GM23248 (cell line): ENCODE results near the gene MARK1.

ENCODE experiments used
- EZH2 ChIP-seq: fragments of 200-600 bp; sonication (generic); IDR thresholded peaks from 2 replicates; pipeline ENCODE4 v1.6.1; 2018; ENCODE audit warnings: antibody characterized with exemption, mild to moderate bottlenecking; ENCODE audit not compliant: insufficient read depth, poor library complexity, severe bottlenecking
- EZH2phosphoT487 ChIP-seq: fragments of 200-600 bp; sonication (generic); IDR thresholded peaks from 2 replicates; pipeline ENCODE4 v1.6.1; 2018; ENCODE audit warnings: antibody characterized with exemption, moderate library complexity, mild to moderate bottlenecking, low read depth; ENCODE audit not compliant: insufficient read depth

DNA sequence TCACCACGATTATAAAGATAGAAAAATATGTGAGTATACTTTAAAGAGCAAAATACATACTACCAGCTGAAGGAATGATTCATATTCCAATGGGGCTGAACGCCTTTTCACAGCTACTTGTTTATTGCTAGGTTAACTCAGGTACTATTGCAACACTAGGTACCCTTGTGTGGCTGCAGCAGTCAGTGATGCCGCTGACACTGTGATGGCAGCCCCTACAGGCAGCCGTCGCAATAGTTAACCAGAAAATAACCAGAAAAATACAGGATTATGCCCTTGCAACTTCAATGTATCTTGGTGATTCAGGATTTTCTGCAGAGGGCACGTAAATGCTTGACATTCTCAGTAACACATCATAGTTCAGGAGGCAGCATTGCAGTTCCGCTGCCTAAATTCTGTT is 1.6 kb upstream of the MARK1 start:
- TF ChIP-seq EZH2 (no peak), EZH2phosphoT487 (no peak)
